DND-41 (cell line): Measurements from ENCODE around the gene PTPRN2.

Experiments used
- ATAC-seq: fragments of 200-7000 bp; cut with Tn5 transposase; 3 replicates; pipeline ENCODE4 v1.9.1; 2021; ENCODE audit warnings: low read depth; ENCODE audit not compliant: insufficient read depth
- DNase-seq: peaks from one replicate; pipeline ENCODE4 v3.0.0-alpha.2; 2020
- H2AFZ ChIP-seq: 2 replicates; pipeline ENCODE4 v1.6.0; 2012; ENCODE audit warnings: low read depth, low read length
- H3K27ac ChIP-seq: 2 replicates; pipeline ENCODE4 v1.5.1; 2012; ENCODE audit warnings: low read length, inconsistent platforms
- H3K27me3 ChIP-seq: fragments of 200-600 bp; sonication (generic); 2 replicates; pipeline ENCODE4 v1.6.0; 2012; ENCODE audit warnings: low read length, mild to moderate bottlenecking, inconsistent platforms; ENCODE audit not compliant: insufficient read depth, poor library complexity
- H3K36me3 ChIP-seq: 2 replicates; pipeline ENCODE4 v1.5.1; 2012; ENCODE audit warnings: low read length, inconsistent platforms; ENCODE audit not compliant: insufficient read depth
- H3K4me1 ChIP-seq: 2 replicates; pipeline ENCODE4 v1.5.1; 2012; ENCODE audit warnings: mild to moderate bottlenecking, low read length; ENCODE audit not compliant: insufficient read depth
- H3K4me2 ChIP-seq: 2 replicates; pipeline ENCODE4 v1.6.0; 2012; ENCODE audit warnings: mild to moderate bottlenecking, moderate library complexity, low read length, inconsistent platforms; ENCODE audit not compliant: insufficient read depth
- H3K4me3 ChIP-seq, 2 experiments: fragments of 200-600 bp in 1 of 2; shearing (Covaris generic) in 1 of 2; 2 replicates each; pipeline ENCODE4 v1.5.1; 2012 to 2016; ENCODE audit warnings: inconsistent platforms in 2 of 2, low read length in 2 of 2, mild to moderate bottlenecking in 2 of 2, low read depth in 1 of 2, moderate library complexity in 1 of 2
- H3K79me2 ChIP-seq: 2 replicates; pipeline ENCODE4 v1.6.0; 2012; ENCODE audit warnings: low read length, inconsistent platforms; ENCODE audit not compliant: insufficient read depth
- H3K9ac ChIP-seq: 2 replicates; pipeline ENCODE4 v1.6.0; 2012; ENCODE audit warnings: low read depth, mild to moderate bottlenecking, inconsistent platforms, low read length, moderate library complexity
- H3K9me3 ChIP-seq: 2 replicates; pipeline ENCODE4 v1.5.1; 2012; ENCODE audit warnings: low read length, moderate library complexity, mild to moderate bottlenecking, inconsistent platforms; ENCODE audit not compliant: insufficient read depth, severe bottlenecking
- H4K20me1 ChIP-seq: 2 replicates; pipeline ENCODE4 v1.6.0; 2012; ENCODE audit warnings: low read length; ENCODE audit not compliant: insufficient read depth
- CTCF ChIP-seq: IDR thresholded peaks from 2 replicates; pipeline ENCODE4 v1.5.1; 2012; ENCODE audit warnings: borderline replicate concordance, low read length, moderate library complexity, mild to moderate bottlenecking; ENCODE audit not compliant: poor library complexity, severe bottlenecking; ENCODE audit errors: extremely low read depth
- EZH2 ChIP-seq: IDR thresholded peaks from 3 replicates; pipeline ENCODE4 v1.6.1; 2012; ENCODE audit warnings: borderline replicate concordance, low read depth, mild to moderate bottlenecking, moderate library complexity, low read length, inconsistent platforms; ENCODE audit not compliant: severe bottlenecking

Gene PTPRN2

GRCh38 chr7:157709531-157710251, 877.9 kb downstream of the PTPRN2 start:
- Histone ChIP-seq H2AFZ (no peak overlapping the region), H3K4me2 (no peak overlapping the region), H3K9ac (no peak overlapping the region), H3K27ac (no peak overlapping the region), H3K4me3 (no peak overlapping the region), H3K4me1 (no peaks in the 10 kb centered on the region), H3K36me3 (no peaks in the 10 kb centered on the region), H4K20me1 (no peaks in the 10 kb centered on the region), H3K9me3 (no peaks in the 10 kb centered on the region), H3K27me3 (no peaks in the 10 kb centered on the region), H3K79me2 (no peaks in the 10 kb centered on the region)
- DNase-seq (no peak), ATAC-seq (no peak)
- no peak for TF ChIP-seq EZH2
- TF ChIP-seq CTCF, result no peak

- no peak overlapping the region for H3K27ac ChIP-seq
- H2AFZ ChIP-seq, result no peak overlapping the region
- no peaks in the 10 kb centered on the region for H3K79me2 ChIP-seq
- no peak for ATAC-seq
- no peaks in the 10 kb centered on the region for H3K4me1 ChIP-seq
- H3K4me3 ChIP-seq, result no peak overlapping the region
- H3K4me2 ChIP-seq, result no peak overlapping the region
- H3K27me3 ChIP-seq, result no peaks in the 10 kb centered on the region
- H3K9ac ChIP-seq, result no peak overlapping the region
- no peak for DNase-seq
- TF ChIP-seq CTCF (no peak), EZH2 (no peak)
- no peaks in the 10 kb centered on the region for H4K20me1 ChIP-seq
- no peaks in the 10 kb centered on the region for H3K36me3 ChIP-seq
- H3K9me3 ChIP-seq, result no peaks in the 10 kb centered on the region
Measured at GRCh38 chr7:157708919-157709295, 878.7 kb downstream of the PTPRN2 start.

- Histone ChIP-seq H3K79me2 (no peaks in the 10 kb centered on the region), H3K27ac (no peak overlapping the region), H2AFZ (no peak overlapping the region), H3K4me2 (no peak overlapping the region), H3K36me3 (no peaks in the 10 kb centered on the region), H3K27me3 (no peaks in the 10 kb centered on the region), H4K20me1 (no peaks in the 10 kb centered on the region), H3K4me1 (no peaks in the 10 kb centered on the region), H3K9ac (no peak overlapping the region), H3K4me3 (no peak overlapping the region), H3K9me3 (no peaks in the 10 kb centered on the region)
- no peak for ATAC-seq
- TF ChIP-seq CTCF, result no peak
- TF ChIP-seq EZH2, result no peak
- no peak for DNase-seq
Measured at GRCh38 chr7:157707983-157708918, 879.4 kb downstream of the PTPRN2 start.
